ENCODE results near the gene TUBG2. TPM values are rescaled to one million over a fixed set of nuclear protein-coding genes. Genes with fewer than 3 reads are reported as not detected.
"Not testable (repeated sequence)": the region's sequence is repeated elsewhere in the genome, so short reads cannot be mapped to it uniquely, and the experiment has no call there.

Gene TUBG2
- total and polyA plus RNA-seq, 2 experiments from 2014 or later = 62.7 to 67.4 TPM

GRCh38 chr17:42660692-42661345 is 1.7 kb downstream of the TUBG2 start:
- peak in 1 of 2 donors; percentile 57 for DNase-seq (ENCODE audit: low read depth in 1 of 2, low spot score in 1 of 2)
- Histone ChIP-seq H3K4me1 (ENCODE audit: low read depth) (no peaks in the 10 kb centered on the region), H3K4me3 (no peak overlapping the region)

GRCh38 chr17:42665581-42666001 is 6.5 kb downstream of the TUBG2 start:
- peaks cover 26% of the 10 kb centered on the region for H3K36me3 ChIP-seq
- no peak overlapping the region for H3K4me3 ChIP-seq
- no peak for DNase-seq (ENCODE audit: low read depth in 1 of 2, low spot score in 1 of 2)
- TF ChIP-seq CTCF (IDR thresholded peaks at IDR 0.05; ENCODE audit: low read depth, low read length) = no peak
- no peaks in the 10 kb centered on the region for H3K9me3 ChIP-seq (ENCODE audit: low read depth)
- no peaks in the 10 kb centered on the region for H3K27me3 ChIP-seq
- H3K4me1 ChIP-seq (ENCODE audit: low read depth) = no peaks in the 10 kb centered on the region
- H3K27ac ChIP-seq = no peak overlapping the region

More at GRCh38 chr17:42660692-42661345, 1.7 kb downstream of the TUBG2 start:
- Histone ChIP-seq H3K27me3 (no peaks in the 10 kb centered on the region), H3K27ac (no peak overlapping the region), H3K9me3 (ENCODE audit: low read depth) (no peaks in the 10 kb centered on the region), H3K36me3 (peaks cover 8% of the 10 kb centered on the region)
- no peak for TF ChIP-seq CTCF (IDR thresholded peaks at IDR 0.05; ENCODE audit: low read depth, low read length)

- not testable (repeated sequence) for H3K4me3 ChIP-seq; H3K27ac ChIP-seq; H3K4me1 ChIP-seq (ENCODE audit: low read depth); H3K27me3 ChIP-seq; H3K9me3 ChIP-seq (ENCODE audit: low read depth); DNase-seq (ENCODE audit: low read depth in 1 of 2, low spot score in 1 of 2)
- peaks cover 29% of the 10 kb centered on the region for H3K36me3 ChIP-seq
Observed at GRCh38 chr17:42666126-42666525, 7.0 kb downstream of the TUBG2 start.

GRCh38 chr17:42667088-42667951 is 8.2 kb downstream of the TUBG2 start:
- H3K9me3 ChIP-seq (ENCODE audit: low read depth) = no peaks in the 10 kb centered on the region
- no peak overlapping the region for H3K27ac ChIP-seq
- no peaks in the 10 kb centered on the region for H3K27me3 ChIP-seq
- H3K4me3 ChIP-seq = no peak overlapping the region
- peak in 1 of 2 donors; percentile 80 for DNase-seq (ENCODE audit: low read depth in 1 of 2, low spot score in 1 of 2)
- no peaks in the 10 kb centered on the region for H3K4me1 ChIP-seq (ENCODE audit: low read depth)
- peaks cover 29% of the 10 kb centered on the region for H3K36me3 ChIP-seq
- TF ChIP-seq CTCF (IDR thresholded peaks at IDR 0.05; ENCODE audit: low read depth, low read length) = no peak

- peaks cover 7% of the 10 kb centered on the region for H3K4me1 ChIP-seq (ENCODE audit: low read depth)
- no peaks in the 10 kb centered on the region for H3K9me3 ChIP-seq (ENCODE audit: low read depth)
- no peak overlapping the region for H3K27ac ChIP-seq
- H3K27me3 ChIP-seq = no peaks in the 10 kb centered on the region
- TF ChIP-seq CTCF (IDR thresholded peaks at IDR 0.05; ENCODE audit: low read depth, low read length) = no peak
- no peak for DNase-seq (ENCODE audit: low read depth in 1 of 2, low spot score in 1 of 2)
- no peak overlapping the region for H3K4me3 ChIP-seq
- peaks cover 33% of the 10 kb centered on the region for H3K36me3 ChIP-seq
Observed at GRCh38 chr17:42669705-42669976, 10.6 kb downstream of the TUBG2 start.
